ENCODE data around the gene FAM169A.

GRCh38 chr5:74838262-74838661, 27.9 kb downstream of the FAM169A start:
- TF ChIP-seq, protein P1, sequence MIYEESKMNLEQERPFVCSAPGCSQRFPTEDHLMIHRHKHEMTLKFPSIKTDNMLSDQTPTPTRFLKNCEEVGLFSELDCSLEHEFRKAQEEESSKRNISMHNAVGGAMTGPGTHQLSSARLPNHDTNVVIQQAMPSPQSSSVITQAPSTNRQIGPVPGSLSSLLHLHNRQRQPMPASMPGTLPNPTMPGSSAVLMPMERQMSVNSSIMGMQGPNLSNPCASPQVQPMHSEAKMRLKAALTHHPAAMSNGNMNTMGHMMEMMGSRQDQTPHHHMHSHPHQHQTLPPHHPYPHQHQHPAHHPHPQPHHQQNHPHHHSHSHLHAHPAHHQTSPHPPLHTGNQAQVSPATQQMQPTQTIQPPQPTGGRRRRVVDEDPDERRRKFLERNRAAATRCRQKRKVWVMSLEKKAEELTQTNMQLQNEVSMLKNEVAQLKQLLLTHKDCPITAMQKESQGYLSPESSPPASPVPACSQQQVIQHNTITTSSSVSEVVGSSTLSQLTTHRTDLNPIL (CRISPR knock-in tag; IDR thresholded peaks at IDR 0.05; ENCODE audit: low read depth): no peak
- TF ChIP-seq POU6F1 (CRISPR knock-in tag; IDR thresholded peaks at IDR 0.05; ENCODE audit: borderline replicate concordance, low read depth) (no peak), ESRRG (CRISPR knock-in tag; IDR thresholded peaks at IDR 0.05) (no peak), ARNTL (CRISPR knock-in tag; IDR thresholded peaks at IDR 0.05; ENCODE audit: borderline replicate concordance, low read depth) (no peak), RARB (CRISPR knock-in tag; IDR thresholded peaks at IDR 0.05) (no peak), BACH2 (CRISPR knock-in tag; IDR thresholded peaks at IDR 0.05; ENCODE audit: borderline replicate concordance) (no peak), SNAI2 (CRISPR knock-in tag; IDR thresholded peaks at IDR 0.05) (no peak), TCF4 (CRISPR knock-in tag; IDR thresholded peaks at IDR 0.05; ENCODE audit: borderline replicate concordance) (no peak), ZNF8 (CRISPR knock-in tag; IDR thresholded peaks at IDR 0.05) (no peak), PPARA (CRISPR knock-in tag; IDR thresholded peaks at IDR 0.05; ENCODE audit: borderline replicate concordance) (no peak), ZNF70 (CRISPR knock-in tag; IDR thresholded peaks at IDR 0.05) (no peak), ZC3H10 (CRISPR knock-in tag; IDR thresholded peaks at IDR 0.05) (no peak), ZFP30 (CRISPR knock-in tag; IDR thresholded peaks at IDR 0.05) (no peak)

Measured in SK-N-SH treated with all-trans-retinoic acid at 6 μM for 48 hours (cell line).